HG03064 (cell line): ENCODE results near the gene IKBKG.
A peak's percentile ranks its signal among the peaks of the same experiment; 100 is the strongest.
"Not testable (repeated sequence)": the region's sequence is repeated elsewhere in the genome, so short reads cannot be mapped to it uniquely, and the experiment has no call there.

Source experiments
- ATAC-seq: cut with Tn5 transposase; IDR thresholded peaks from one replicate; pipeline ENCODE4 v1.9.1; 2021; ENCODE audit warnings: low read depth; ENCODE audit not compliant: unreplicated experiment

IKBKG gene

GRCh38 chrX:154525606-154526490, 21.6 kb upstream of the IKBKG start:
- no peak for ATAC-seq

DNA sequence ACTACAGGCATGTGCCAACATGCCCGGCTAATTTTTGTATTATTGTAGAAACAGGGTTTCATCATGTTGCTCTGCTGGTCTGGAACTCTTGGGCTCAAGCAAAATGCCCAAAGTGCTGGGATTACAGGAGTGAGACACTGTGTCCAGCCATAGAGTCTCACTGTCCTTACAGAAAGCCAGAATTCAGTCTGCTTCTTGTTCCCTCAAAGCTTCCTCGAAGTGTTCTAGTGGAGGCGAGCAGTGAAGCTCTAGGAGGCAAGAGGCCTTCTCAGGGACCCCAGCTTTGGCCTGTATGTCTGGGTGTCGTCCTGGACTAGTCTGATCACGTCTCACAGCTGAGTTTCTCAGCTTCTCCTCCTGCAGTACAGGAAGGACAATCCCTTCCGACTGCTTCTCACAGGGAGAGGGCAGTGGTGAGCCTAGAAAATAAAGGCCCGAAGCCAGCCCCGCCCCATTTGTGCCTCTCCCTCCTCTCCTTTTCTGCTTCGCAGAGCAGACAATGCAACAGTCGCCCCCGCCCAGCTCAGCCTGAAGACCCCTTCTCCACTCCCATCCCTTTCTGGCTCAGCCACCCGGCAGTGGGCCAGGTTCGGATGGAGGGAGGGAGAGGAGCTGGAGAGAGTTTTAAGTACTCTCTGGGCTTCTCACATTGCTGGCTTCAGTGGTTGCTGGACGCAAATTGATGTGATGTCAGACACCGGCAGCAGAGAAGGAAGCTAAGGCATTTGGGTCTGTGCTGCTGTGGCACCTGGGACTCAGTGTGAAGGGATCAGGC, 20.3 kb upstream of the IKBKG start:
- peak; percentile 83 for ATAC-seq

DNA sequence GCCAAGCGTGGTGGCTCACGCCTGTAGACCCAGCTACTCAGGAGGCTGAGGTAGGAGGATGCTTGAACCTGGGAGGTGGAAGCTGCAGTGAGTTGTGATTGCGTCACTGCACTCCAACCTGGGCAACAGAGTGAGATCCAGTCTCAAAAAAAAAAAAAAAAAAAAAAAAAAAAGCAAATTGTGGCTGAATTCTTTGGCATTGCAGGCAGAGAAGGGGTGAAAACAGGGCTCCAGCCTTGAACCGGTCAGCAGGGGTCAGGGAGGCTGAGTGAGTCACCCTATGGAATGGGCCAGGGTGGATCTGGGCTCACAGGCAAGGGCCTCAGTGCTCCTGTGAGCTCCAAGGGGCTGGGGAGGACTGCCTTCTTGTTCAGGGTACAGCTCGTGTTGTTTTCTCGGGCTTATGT, 18.2 kb upstream of the IKBKG start:
- no peak for ATAC-seq

- no peak for ATAC-seq
Observed at GRCh38 chrX:154530286-154530685, 17.1 kb upstream of the IKBKG start.

- ATAC-seq: no peak
Observed at GRCh38 chrX:154531626-154532025, 15.8 kb upstream of the IKBKG start.

GRCh38 chrX:154532690-154533089, 14.7 kb upstream of the IKBKG start:
- ATAC-seq: no peak

GRCh38 chrX:154534526-154535322, 12.7 kb upstream of the IKBKG start:
- peak; percentile 92 for ATAC-seq

DNA sequence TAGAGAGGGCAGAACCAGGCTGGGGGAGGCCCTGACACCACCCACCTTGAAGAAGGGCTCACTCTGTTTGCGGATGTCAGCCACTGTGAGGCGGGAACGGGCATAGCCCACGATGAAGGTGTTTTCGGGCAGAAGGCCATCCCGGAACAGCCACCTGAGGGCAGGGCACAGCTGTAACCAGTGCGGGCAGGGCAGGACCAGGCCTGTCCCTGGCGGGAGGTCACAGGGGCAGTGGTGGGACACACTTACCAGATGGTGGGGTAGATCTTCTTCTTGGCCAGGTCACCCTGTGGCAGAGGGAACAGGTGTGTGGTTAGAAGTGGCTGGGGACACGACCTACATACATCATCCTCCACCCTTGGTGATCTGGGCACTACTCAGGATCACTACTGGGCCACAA, 11.5 kb upstream of the IKBKG start:
- no peak for ATAC-seq

DNA sequence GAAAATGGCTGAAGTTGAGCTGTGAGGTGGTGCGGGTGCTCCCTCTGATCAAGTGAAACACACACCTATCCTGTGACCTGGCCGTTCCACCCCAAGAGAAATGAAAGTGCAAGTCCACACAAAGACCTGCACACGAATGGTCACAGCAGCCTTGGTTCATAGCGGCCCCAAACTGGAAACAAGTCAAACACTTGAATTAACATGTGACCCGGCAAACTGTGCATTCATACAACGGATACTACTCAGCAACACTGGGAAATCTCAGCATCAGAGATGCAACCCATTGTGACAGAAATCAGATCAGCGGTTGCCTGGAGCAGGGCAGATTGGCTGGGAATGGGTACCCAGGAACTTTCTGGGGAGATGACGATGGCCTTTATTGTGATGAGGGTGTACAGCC, 8.3 kb upstream of the IKBKG start:
- no peak for ATAC-seq

GRCh38 chrX:154540365-154540764, 7.1 kb upstream of the IKBKG start:
- not testable (repeated sequence) for ATAC-seq

DNA sequence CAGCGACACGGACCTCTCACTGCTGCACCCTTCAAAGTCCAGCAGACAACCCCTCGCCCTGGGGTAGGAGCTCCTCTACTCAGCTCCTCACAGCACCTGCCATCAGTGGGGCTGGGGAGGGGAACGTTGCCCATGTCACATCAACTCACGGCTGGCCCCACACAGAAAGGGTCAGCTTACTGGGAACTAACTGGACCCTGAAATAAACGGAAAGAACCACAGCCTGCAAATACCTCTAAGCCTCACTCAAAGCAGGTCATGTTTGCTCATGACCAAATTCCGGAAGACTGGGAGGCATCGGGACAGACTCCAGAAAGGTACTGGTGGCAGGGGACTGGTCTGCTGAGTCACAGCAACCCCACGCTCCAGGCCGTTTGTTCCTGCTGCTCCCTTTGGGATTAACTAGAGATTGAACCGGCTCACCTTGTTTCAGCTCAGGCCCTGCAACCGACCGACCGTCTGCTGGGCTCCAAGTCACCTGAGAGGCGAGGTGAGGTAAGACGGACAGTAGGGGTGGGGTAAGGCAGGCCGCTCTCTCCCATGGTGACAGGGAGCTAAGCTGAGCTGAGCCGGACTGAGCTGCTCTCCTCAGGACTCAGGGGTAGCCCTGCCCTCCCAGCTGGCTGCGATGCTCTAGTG, 6.4 kb upstream of the IKBKG start:
- ATAC-seq: no peak

GRCh38 chrX:154541589-154541895, 5.9 kb upstream of the IKBKG start:
- ATAC-seq: no peak

DNA sequence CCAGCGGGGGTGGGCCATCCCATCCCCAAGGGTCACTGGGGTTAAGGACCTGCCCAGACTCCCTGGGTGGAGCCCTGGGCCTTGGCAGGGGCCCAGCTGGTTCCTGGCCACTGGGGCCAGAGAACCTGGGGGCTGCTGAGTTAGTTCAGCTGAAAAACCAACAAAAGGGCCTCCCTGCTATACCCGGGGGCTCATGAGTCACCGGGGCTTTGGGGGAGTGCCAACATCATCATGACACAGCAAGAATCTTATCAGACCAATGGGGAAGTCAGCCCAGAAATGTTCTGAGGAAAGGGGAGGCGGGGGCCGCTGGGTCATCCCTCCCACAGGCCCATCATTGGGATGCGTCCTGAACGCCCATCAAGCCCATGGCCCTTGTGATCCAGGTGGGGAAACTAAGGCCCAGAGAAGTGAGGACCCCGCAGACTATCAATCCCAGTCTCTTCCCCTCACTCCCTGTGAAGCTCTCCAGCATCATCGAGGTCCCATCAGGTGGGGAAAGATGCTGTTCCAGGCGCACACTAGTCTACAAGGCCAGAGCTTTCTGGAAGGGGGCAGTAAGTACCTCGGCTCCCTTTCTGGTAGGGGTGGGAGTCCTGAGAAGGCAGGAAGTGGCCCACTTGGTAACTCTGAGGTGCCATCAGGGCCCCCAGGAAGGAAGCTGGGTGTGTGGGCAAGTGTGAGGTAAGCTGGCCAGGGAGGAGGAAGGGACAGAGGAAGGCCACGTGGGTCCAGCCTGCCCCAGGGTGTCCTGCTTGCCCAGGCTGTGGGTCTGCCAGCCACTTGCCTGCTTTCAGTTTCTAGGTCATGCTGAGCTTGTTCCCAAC, 5.3 kb upstream of the IKBKG start:
- ATAC-seq: no peak

DNA sequence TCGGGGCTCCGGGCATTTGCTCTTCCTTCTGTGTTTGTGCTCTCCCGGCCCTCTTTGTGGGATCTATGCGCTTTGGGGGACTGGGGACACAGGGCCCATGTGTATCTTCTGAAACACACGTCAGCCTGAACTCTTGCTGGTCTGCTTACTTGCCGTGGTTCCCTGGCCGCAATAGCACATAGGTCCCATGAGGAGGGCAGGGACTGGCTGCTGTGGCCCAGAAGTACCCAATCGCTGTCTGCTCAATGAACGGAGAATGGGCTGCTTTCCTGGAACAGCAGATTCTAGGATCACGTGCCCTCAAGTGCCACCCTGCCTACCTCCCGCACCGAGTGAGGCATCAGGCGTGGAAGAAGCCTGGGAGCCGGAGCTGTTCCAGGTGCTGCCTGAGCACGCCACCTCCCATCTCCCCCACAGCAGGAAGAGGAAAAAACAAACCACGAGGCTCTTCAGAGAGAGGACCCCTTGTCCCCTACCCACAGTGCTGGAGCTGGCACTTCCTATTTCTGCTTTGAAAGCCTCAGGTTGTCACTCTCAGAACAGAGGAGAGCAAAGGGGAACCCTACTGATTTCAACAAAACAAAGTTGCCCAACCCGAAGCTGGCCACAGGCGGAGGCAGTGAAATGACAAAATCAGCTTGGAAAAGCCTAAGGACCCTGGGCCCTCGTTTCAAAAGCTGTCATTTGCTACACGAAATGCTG, 4.5 kb upstream of the IKBKG start:
- ATAC-seq: no peak

GRCh38 chrX:154545673-154546274, 1.6 kb upstream of the IKBKG start:
- ATAC-seq: no peak

GRCh38 chrX:154546354-154547244, 821 bp upstream of the IKBKG start, which contains the start of gene G6PD:
G6PD (minus strand) TSS chrX:154546846; CDS start chrX:154546155, 691 bp downstream.
- peak; percentile 41 for ATAC-seq

- ATAC-seq: no peak
Observed at GRCh38 chrX:154548028-154548316, 552 bp downstream of the IKBKG start.

DNA sequence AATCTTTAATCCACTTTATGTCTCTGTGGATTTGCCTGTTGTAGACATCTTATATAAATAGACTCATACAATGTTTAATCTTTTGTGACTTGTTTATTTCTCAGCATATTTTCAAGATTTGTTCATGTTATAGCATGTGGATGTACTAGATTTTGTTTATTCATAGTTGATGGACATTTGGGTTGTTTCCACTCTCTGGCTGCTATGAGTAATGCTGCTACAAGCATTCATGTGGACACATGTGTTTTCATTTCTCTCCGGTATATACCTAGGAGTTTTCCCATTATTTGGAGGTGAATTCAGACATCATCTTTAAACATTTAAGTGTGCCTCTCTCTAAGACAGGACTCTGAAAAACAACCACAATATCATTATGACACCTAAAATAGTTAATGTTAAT, 2.3 kb downstream of the IKBKG start:
- no peak for ATAC-seq
